Stimulated activated CD4-positive, alpha-beta T cell treated with anti-CD3 and anti-CD28 coated beads, Interleukin-4, amount 100 ng/mL, for 24 hours (primary cell): ENCODE measurements around the gene TAS1R2.
"Not testable (repeated sequence)": the region's sequence is repeated elsewhere in the genome, so short reads cannot be mapped to it uniquely, and the experiment has no call there.

Experiments used
- DNase-seq: peaks from one replicate; pipeline ENCODE4 v3.0.0-alpha.2; 2020

Gene TAS1R2

DNA sequence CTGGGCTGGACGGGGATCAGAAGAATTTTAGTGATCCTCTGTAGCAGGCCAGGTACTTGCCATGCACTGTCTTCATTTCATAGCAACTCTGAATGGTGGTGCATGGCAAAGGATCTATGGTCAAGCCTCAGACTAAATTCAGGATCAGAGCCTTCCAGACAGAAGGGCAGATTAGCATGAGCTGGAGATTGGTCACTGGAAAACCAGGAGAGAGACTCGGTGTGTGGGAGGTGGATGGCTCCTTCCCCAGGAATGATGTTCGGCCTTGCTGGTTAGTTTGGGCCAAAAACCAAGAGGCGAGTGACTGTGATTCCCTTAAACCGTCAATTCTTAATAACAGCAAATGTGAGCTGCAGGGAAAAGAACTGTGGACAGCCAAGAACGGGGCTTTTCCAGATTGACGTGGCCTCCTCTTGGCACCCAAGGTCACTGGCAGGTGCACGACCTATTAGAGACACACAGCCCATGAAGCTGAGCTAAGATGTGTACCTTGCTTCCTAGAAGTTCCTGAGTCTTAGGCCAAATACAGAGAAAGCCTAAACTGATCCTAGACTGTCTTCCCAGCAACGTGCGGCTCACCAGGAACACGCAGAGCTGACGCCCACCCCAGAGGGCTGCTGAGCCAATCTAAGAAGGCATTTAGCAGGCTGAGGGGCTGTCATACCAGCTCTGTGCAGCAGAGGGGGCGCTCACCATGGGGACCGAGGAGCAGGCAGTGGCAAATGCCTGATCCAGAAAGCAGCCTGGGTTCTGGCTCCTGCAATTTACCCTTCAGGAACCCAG, 24.4 kb upstream of the TAS1R2 start:
- DNase-seq: peak; percentile 77

DNA sequence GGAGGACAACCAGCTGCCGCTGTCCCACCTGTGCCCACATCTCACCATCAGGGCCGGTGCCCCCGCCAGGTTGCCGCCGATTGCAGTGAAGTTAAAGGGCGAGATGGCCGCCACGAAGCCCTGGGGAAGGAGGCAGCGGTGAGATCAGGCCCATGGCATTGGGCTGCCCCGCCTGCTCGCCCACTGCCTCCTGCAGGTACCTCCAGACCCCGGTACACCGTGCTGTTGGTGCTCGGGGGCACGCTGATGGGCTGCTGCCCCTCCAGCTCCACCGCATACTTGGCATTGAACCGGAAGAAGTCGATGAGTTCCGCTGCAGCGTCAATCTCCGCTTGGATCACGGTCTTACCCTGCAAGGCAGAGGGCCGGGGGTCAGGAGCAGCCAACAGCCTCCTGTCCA, 23.6 kb upstream of the TAS1R2 start:
- DNase-seq: no peak

DNA sequence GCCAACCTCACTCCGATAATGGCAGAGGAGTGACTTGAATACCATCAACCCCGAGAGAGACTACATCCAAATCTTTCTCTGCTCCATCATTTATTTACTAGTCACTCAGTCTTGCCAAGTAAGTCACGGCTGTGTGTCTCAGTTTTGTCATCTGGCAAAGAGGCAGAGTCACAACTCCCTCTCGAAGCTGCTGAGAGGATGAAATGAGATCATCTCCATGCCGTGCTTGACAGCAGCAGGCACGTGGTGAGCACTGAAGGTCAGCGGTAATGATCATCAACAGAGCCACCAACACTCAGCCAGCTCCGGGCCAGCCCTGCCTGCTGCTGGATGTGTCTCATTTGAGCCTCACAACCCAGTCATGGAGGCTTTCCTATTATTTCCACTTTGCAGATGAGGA, 23.0 kb upstream of the TAS1R2 start:
- DNase-seq: no peak

- no peak for DNase-seq
Observed at GRCh38 chr1:18881642-18882431, 22.4 kb upstream of the TAS1R2 start.

DNA sequence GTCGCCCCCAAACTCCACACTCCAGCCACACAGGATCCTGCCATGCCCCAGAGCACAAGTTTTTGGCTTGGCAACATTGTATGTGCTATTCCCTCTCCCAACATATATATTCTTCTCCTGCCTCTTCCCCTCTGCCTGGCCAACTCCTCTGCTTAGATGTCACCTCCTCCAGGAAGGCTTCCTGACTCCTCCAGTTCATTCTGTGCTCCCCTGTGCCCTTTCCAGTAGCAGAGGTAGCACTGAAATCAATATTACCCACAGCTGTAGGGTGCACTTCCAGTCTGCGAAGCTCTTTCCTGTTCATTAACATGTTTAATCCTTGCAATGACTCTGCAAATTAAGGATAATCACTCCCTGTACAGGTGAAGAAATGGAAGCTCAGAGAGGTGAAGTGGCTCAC, 21.7 kb upstream of the TAS1R2 start:
- no peak for DNase-seq

DNA sequence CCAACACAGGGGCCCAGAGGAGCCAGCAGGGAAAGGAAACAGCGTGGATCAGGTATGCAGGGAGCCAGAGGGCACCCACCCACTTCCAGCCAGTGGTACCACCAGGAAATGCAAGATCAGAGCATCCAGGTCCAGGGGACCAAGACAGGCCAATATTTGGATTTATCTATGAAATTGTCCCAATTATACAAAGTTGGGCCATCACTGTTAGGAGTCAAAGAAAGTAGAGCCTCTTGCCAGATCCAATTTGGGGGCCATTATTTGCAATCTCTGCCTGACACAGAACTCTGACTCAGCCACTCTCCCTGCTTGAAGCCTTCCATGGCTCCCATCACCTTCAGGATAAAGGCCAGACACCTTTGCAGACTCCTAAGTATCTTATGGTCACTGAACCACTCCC, 21.1 kb upstream of the TAS1R2 start:
- DNase-seq: no peak

GRCh38 chr1:18879791-18880309, 20.4 kb upstream of the TAS1R2 start:
- DNase-seq: no peak

DNA sequence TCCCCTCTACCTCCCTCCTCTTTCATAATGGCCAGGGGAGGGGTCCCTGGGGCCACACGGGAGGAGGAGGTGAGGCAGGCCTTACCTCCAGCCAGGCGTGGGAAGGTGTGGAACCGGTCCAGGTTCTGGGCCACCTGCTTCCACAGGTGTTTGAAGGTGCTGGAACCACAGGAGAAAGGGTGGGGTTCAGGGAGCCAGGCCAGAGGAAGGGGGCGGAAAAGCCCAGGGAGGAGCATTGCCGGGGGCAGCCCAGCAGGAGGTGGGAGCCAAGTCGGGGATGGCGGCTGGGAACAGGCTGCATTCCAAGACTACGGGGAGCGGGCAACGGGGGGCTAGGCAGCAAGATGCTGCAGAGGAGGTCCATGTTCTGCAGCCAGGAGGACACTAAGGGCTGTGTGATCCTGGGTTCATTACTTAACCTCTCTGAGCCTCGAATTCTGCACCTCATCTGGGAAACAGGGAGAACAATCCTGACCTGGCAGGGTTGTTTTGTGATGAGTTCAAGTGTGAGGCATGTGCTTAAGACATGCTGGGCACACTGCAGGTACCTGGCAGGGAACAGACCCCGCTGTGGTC, 19.8 kb upstream of the TAS1R2 start:
- DNase-seq: no peak

- DNase-seq: no peak
Observed at GRCh38 chr1:18878538-18879214, 19.2 kb upstream of the TAS1R2 start.

- DNase-seq: no peak
Observed at GRCh38 chr1:18877282-18877681, 17.8 kb upstream of the TAS1R2 start.

DNA sequence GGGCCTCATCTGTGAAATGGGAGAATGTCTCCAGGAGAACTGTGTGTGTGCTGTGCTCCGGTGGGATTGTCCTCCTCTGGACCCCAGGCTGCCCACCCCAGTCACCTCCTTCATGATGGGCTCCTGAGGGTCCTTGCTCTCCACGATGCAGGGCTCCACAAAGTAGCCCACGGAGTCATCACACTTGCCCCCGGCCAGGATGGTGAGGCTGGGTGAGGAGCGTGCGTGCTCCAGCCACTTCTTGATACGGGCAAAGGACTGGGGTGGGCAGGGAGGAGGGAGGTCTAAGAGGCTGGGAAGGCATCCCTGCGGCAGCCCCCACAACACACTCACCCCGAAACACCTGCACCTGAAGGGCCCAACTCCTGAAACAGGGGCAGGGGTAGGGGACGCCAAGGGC, 16.8 kb upstream of the TAS1R2 start:
- no peak for DNase-seq

DNA sequence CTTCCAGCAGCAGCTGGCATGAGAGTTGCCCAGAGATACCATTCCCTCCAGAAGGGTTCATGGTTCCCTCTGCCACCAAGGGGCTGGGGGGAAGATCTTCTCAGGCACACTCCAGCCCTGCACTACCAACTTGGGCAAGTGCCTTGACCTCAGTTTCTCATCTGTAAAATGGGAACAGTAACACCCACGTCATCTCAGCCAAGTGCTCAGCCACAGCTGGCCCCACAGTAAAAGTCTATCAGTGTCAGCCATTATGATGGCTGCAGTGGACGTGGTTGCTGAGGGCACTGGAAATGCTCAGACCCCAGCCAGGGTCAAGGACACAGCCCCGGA, 16.3 kb upstream of the TAS1R2 start:
- no peak for DNase-seq

DNA sequence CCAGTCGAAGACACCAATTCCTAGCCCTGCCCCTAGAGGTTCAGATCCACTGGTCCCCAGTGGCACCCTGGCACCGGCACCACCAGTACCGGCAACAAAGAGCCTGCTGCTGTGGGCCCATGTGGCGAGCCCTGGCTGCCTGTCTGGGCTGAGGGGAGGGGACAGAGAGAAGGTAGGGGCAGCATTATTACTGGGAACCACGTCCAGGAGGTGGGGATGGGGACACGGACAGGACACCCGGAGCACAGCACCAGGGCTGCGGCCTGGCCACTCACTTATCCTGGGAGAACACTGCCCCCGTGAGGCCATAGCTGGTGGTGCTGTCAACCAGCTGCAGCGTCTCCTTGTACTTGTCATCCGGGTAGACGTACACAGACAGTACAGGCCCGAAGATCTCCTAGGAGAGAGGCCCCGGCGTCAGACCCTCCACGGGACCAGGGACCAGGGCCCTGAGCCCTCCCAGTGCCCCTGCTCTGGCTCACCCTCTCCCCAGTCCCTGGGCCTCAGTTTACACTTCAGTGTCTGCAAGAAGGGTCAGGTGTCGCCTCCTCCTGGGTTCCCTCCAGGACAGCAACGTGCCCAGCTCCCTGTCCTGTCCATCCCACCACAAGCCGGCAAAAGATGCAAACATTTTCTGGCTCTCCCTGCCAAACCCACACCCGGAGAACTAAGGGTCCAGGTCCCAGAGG, 15.8 kb upstream of the TAS1R2 start:
- DNase-seq: peak; percentile 69

DNA sequence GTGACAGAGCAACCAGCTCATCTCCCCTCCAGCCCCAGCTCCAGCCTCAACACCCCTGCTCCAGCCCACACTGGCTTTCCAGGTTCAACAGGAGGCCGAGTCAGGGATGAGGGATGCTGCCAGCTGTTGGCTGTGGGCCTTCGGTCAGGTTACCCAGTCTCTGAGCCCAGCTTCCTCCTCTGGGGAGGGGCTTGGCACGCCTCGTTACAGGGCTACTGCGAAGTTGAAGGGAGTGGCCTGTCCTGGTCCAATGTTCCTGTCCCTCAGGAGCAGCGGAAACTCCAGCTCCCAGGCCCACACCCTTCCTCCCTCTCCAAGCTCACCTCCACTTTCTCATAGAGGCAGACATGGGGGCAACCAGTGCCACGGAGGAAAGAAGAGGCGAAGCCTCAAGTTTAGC, 15.1 kb upstream of the TAS1R2 start:
- DNase-seq: no peak

DNA sequence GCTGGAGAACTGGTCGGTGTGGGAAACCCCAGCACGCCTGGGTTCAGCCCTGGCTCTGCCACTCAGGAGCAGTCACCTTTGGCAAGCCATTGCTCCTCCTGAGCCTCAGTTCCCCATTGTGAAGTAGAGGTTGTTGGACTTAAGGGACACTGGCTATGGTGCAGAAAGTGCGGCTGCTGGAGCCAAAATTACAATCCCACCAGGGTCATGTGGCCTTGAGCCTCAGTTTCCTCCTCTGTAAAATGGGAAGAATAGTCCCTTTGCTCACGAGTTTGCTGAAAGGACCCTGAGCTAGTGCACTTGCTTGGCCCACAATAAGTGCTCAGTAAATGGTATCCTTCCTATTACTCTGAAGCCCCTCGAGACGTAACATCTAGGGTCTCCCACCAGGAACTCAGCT, 14.6 kb upstream of the TAS1R2 start:
- no peak for DNase-seq

DNA sequence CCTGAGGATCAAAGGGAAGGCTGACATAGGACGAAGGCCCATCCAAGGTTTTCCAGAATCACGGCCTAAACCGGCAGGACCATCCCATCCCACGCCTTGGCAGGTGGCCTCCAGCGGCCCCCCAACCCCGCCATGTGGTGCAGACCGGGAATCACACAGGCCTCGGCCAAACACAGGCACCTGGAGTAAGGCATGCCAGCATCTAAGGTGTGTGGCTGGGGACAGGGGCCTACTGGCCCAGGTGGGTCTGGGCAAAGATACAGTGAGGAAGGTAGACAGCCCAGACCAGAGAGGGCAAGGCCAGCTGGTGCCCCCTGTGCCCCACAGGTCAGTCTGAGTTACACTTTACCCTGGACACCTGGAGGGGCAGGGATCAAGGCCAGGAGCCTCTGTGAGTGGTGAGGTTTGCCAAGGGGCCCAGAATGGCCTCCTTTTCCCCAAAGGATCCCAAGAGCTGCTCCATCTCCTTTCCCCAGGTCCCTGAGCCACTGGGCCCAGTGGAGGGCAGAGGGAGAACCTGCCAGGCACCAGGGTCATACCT, 12.7 kb upstream of the TAS1R2 start:
- DNase-seq: no peak

- DNase-seq: no peak
Observed at GRCh38 chr1:18871401-18872070, 12.1 kb upstream of the TAS1R2 start.

DNA sequence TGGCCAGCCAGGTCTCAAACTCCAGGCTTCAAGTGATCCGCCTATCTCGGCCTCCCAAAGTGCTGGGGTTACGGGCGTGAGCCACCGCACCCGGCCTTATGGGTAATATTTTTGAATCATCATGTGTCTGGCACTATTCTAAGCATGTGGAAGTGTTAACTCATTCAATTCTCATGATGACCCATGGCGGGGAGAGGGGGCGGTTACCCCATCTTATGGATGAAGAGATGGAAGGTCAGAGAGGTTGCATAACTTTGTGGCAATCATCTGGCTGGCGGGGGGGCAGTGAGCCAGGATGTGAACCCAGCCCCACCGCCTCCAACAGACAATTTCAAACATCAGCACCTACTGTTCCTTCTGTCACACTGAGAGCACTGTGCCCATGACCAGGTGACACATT, 11.5 kb upstream of the TAS1R2 start:
- DNase-seq: no peak

DNA sequence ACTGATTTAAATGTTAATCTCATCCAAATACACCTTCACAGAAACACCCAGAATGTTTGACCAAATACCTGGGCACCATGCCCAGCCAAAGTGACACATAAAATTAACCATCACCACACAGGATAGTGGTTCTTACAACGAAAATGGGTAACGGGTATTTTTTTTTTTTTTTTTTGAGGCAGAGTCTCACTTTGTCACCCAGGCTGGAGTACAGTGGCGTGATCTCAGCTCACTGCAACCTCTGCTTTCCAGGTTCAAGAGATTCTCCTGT, 11.1 kb upstream of the TAS1R2 start:
- not testable (repeated sequence) for DNase-seq

DNA sequence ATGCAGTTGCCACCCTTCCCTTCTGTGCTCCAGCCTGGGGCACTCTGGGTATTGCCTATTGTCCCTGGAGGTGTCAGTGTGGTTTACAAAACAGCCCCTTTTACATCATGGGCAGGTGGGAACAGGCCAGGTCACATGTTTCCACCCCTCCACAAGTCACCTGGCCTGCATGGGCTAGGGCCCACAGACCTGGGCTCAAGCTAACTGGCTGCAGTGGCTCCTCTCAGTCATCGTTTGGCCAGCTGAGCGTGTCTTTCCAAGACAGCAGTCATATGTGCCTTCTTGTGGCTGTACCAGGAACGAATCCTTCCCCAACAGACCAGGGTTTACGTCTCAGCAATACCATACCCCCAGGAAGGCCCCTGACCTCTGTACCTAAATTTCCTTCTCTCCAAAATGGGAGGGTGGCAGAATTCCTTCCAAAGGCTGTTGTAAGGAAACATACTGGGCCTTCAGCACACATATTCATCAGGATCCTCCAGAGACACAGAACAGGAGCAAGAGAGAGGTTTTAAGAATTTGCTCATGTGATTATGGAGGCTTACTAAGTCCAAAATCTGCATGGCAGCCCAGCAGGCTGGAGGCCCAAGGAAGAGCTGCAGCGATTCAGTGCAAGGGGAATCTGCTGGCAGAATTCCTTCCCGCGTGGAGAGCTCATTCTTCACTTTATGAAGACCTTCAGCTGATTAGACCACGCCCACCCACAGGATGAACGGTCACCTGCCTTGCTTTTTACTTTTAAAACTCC, 10.6 kb upstream of the TAS1R2 start:
- no peak for DNase-seq

GRCh38 chr1:18868801-18869424, 9.5 kb upstream of the TAS1R2 start:
- DNase-seq: no peak
